ENCODE results near the gene FNBP1L. TPM values are rescaled to one million over a fixed set of nuclear protein-coding genes. Genes with fewer than 3 reads are reported as not detected.

FNBP1L gene
- total and polyA plus RNA-seq, 2 of the 8 experiments (the other 6 are each of a cell fraction or from before 2014, with no cell fraction given), result 48.9 to 95.9 TPM

GRCh38 chr1:93585059-93585966 lies 137.4 kb downstream of the FNBP1L start:
- Histone ChIP-seq H2BK20ac (ENCODE audit: low read length) (no peak overlapping the region), H4K8ac (ENCODE audit: extremely low read depth, insufficient read depth, low read length) (peak overlapping the region; percentile 53; the same call in 1 of the 2 replicates), H4K20me1 (replicated peaks in 1 of 2; ENCODE audit: control insufficient read depth in 1 of 2, insufficient read depth in 2 of 2, low read length in 2 of 2) (no peaks in the 10 kb centered on the region), H3K4ac (replicated peaks; ENCODE audit: insufficient read length, low read depth, low read length) (no peak overlapping the region), H3K4me1 (replicated peaks in 1 of 4; ENCODE audit: control insufficient read depth in 3 of 4, insufficient read depth in 4 of 4, low read length in 3 of 4) (no peaks in the 10 kb centered on the region; a peak in 1 of 7 replicates), H3K9me3 (ENCODE audit: insufficient read depth in 2 of 2, low read depth in 1 of 2, low read length in 1 of 2) (no peaks in the 10 kb centered on the region), H3K4me3 (ENCODE audit: extremely low read depth in 1 of 4, insufficient read depth in 2 of 4, low read depth in 3 of 4, low read length in 4 of 4) (no peak overlapping the region), H3K4me2 (ENCODE audit: insufficient read depth in 1 of 2, low read depth in 2 of 2, low read length in 2 of 2) (no peak overlapping the region), H3K23me2 (ENCODE audit: low read depth, low read length) (no peaks in the 10 kb centered on the region), H3K79me1 (ENCODE audit: low read depth, low read length) (no peaks in the 10 kb centered on the region), H3K18ac (ENCODE audit: extremely low read depth, low read length) (no peak overlapping the region), H3K23ac (ENCODE audit: insufficient read length) (no peak overlapping the region), H4K5ac (ENCODE audit: insufficient read length, low read depth, low read length) (no peak overlapping the region), H3K79me2 (ENCODE audit: control insufficient read depth in 1 of 2, insufficient read depth in 2 of 2, low read length in 2 of 2) (no peaks in the 10 kb centered on the region), H3K14ac (ENCODE audit: insufficient read length) (no peak overlapping the region), H2BK12ac (ENCODE audit: low read depth, low read length) (no peak overlapping the region), H2AFZ (ENCODE audit: low read length) (no peak overlapping the region), H3K9ac (replicated peaks in 1 of 4; ENCODE audit: extremely low read depth in 1 of 4, low read depth in 3 of 4, low read length in 3 of 4) (no peak overlapping the region), H2BK15ac (ENCODE audit: low read length) (no peak overlapping the region), H2BK5ac (ENCODE audit: low read depth, low read length) (no peak overlapping the region), H2AK5ac (ENCODE audit: low read depth, low read length) (no peak overlapping the region), H2BK120ac (replicated peaks; ENCODE audit: low read depth, low read length) (no peak overlapping the region), H3K27me3 (replicated peaks in 1 of 4; ENCODE audit: control insufficient read depth in 3 of 4, extremely low read depth in 1 of 4, insufficient read depth in 3 of 4, low read length in 3 of 4) (no peaks in the 10 kb centered on the region), H3K36me3 (ENCODE audit: control insufficient read depth in 2 of 4, insufficient read depth in 4 of 4, low read length in 3 of 4) (peaks cover 0 to 14% (median 5%) of the 10 kb centered on the region in 4 experiments; a peak in 4 of 8 replicates), H3K27ac (ENCODE audit: low read depth, low read length) (no peak overlapping the region), H3K56ac (replicated peaks; ENCODE audit: insufficient read length, low read depth, low read length) (no peak overlapping the region), H4K91ac (replicated peaks; ENCODE audit: insufficient read length, low read length) (no peak overlapping the region)
- CTCF ChIA-PET (ENCODE audit: partially characterized antibody), result interaction anchor here (1.1 to 1.6 kb wide), 3 partner anchors 9 to 258 kb away, joined by 3 to 4 read pairs (median 3); no protein-coding TSS in a partner anchor
- DNase-seq (ENCODE audit: low read depth in 1 of 2, low spot score in 2 of 2), result no peak
- no peak for FAIRE-seq
- POLR2A ChIA-PET (ENCODE audit: partially characterized antibody), result interaction anchor here (0.6 kb wide), 1 partner anchor 57 kb away, joined by 3 read pairs; no protein-coding TSS in a partner anchor
- 84% methylated on average over 13 of the region's 13 CpGs; no CpG with 5 or more reads in 1 of the 2 experiments for WGBS, 2 experiments (ENCODE audit: extremely low coverage in 1 of 2, insufficient coverage in 1 of 2, insufficient read length in 1 of 2, insufficient replicate concordance in 2 of 2, low coverage in 1 of 2, low lambda C conversion rate in 2 of 2, missing lambda C conversion rate in 1 of 2)
- TF ChIP-seq SIN3A (conservative IDR thresholded peaks at IDR 0.05 in 1 of 2, IDR thresholded peaks at IDR 0.05 in 1 of 2; ENCODE audit: low read depth in 1 of 2, low read length in 2 of 2) (no peak), RAD21 (IDR thresholded peaks at IDR 0.05 in 1 of 2, conservative IDR thresholded peaks at IDR 0.05 in 1 of 2; ENCODE audit: low read depth in 2 of 2, low read length in 2 of 2) (no peak), GABPA (IDR thresholded peaks at IDR 0.05; ENCODE audit: borderline replicate concordance, insufficient read depth, low read length) (no peak), SRF (IDR thresholded peaks at IDR 0.05; ENCODE audit: low read depth, low read length) (no peak), SUZ12 (IDR thresholded peaks at IDR 0.05; ENCODE audit: low read length) (no peak)

All from H1 (cell line).